Measurements from ENCODE around the gene PCNX2.
"Not testable (repeated sequence)": the region's sequence is repeated elsewhere in the genome, so short reads cannot be mapped to it uniquely, and the experiment has no call there.

Gene PCNX2

DNA sequence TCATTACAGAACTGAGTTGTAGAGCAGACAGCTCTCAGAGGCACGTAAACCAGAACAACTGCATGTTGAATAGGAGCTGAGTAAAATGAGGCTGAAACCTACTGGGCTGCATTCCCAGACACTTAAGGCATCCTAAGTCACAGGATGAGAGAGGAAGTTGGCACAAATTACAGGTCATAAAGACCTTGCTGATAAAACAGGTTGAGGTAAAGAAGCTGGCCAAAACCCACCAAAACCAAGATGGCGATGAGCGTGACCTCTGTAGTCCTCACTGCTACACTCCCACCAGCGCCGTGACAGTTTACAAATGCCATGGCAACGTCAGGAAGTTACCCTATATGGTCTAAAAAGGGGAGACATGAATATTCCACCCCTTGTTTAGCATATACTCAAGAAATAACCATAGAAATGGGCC lies 187.8 kb downstream of the PCNX2 start:
- FAIRE-seq = peak; percentile 67
- not testable (repeated sequence) for DNase-seq (ENCODE audit: low spot score)

DNA sequence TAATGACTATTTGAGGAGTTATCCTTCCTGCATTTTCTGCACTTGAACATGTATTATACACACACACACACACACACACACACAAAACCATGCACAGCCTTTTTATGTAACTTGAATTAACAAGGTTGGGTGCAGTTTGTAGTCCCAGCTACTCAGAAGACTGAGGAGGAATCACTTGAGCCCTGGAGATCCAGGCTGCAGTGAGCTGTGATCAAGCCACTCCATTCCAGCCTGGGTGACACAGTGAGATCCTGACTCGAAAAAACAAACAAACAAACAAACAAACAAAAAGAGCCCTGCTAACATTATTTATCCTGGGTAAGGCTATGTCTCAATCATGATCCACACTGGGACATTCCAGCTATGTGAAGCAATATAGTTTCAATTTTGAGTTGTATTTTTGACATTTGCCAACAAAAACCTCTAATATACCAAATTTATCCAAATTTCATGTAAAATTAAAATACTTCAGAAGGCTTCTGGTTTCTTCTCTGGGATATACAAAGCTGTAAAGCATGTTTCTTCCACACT lies 188.3 kb downstream of the PCNX2 start:
- FAIRE-seq (no peak), DNase-seq (ENCODE audit: low spot score) (no peak)

DNA sequence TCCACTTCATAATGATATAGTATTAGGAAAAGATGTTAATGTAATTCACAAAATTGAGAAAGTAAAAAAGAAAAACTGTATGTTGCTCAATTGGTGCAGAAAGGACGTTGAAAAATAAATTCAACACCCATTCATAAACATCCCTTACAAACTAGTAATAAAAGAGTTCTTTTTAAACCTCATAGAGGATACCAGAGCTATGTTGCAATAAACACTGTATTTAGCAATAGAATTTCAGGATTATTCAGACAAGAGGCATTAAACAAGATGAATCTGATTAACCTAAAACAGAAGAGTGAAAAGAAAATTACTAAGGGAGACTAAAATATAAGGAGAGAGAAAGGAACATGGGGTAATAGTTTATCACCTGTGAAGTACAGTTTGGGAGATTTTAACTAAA lies 190.3 kb downstream of the PCNX2 start:
- no peak for DNase-seq (ENCODE audit: low spot score)
- no peak for FAIRE-seq

DNA sequence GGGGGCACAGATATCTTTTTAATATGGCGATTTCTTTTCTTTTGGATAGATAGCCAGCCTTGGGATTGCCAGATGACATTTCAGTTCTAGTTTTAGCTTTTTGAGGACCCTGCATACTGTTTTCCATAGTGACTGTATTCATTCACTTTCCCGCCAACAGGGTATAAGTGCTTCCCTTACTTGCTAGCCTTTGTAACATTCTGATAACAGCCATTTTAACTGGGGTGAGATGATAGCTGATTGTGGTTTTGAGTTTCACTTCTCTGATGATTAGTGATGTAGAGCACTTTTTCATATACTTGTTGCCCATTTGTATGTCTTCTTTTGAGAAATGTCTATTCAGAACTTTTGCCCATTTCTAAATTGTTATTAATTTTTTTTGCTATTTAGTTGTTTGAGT lies 193.2 kb downstream of the PCNX2 start:
- FAIRE-seq (no peak), DNase-seq (ENCODE audit: low spot score) (no peak)

DNA sequence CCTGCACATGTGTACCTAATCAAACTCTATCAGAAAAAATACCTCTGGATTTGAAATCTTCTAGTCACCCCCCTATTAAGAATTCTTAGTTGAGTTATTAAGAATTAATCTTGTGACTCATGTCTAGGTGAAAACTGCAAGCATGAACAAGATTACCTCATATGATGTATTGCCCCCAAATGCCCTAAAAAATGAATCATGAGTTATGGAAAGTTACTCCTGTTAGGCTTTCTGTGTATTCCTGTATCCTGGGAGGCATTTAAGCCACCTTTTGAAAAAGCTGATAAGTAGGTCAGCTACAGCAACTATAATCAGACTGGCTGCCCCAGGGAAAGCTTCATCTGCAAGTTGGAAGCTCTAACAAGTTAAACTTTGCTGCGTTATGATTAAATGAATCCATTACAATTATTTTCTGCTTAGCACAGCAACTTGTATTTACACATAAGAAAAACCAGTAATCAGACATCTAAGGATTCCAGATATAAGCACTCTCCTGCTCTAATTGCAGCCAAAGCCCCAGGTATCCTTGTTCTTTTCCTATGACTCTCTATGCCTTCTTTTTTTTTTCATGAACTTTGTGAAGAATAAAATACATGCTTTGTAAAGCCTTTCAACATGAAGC lies 197.5 kb downstream of the PCNX2 start:
- FAIRE-seq = no peak
- peak; percentile 21 for DNase-seq (ENCODE audit: low spot score)

DNA sequence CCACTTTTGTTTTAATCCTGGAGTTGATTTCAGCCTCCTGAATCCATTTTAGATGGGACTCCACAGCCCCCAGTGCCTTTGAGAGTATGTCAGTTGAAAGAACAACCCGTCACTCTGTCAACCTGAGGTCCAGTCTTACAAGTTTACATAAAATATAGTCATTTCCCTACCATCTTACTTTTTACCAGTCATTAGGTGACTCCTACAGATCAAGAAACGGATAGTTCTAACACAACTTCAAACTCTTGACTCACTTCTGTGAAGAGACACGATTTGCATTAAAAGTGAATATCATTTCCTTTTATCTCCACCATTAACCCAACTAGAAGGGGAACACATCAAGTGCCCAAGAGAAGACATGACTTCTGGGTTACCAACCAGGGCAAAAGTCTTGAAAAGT lies 198.0 kb downstream of the PCNX2 start:
- FAIRE-seq (no peak), DNase-seq (ENCODE audit: low spot score) (no peak)

DNA sequence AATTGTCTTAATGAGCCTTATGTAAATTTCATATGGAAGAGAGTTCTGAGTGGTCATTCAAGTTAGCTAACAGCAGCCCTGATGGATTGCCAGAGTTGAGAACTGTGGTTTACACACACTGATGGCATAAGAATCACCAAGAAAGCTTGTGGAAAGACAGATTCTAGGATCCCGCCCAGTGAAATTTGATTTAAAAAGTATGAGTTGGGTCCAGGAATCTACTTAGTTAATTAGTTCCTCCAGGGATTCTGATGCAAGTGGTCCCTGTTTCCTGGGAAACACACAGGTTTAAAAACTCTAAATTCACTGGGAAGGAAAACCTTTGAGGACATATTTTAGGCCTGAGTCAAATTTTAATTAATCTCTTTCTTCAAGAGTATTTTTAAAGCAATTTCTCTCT lies 200.8 kb downstream of the PCNX2 start:
- DNase-seq (ENCODE audit: low spot score) (no peak), FAIRE-seq (no peak)

DNA sequence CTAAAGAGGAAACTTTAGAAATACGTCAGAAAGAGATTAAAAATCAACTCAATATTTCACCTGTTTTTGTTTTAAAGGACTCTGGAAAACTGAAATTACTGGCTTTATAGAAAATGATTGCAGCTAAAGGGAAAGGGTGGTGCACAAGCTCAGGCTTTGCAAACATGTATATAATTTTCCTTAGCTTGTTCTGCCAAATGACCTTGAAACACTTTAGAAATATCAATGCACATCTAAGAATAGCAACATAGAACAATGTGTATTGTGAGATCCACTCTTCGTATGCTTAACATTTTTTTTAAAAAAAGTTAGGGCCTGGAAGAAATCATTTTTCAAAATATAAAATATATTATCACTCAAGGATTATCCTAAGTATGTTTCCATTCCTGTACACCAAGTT lies 201.3 kb downstream of the PCNX2 start:
- FAIRE-seq (no peak), DNase-seq (ENCODE audit: low spot score) (no peak)

DNA sequence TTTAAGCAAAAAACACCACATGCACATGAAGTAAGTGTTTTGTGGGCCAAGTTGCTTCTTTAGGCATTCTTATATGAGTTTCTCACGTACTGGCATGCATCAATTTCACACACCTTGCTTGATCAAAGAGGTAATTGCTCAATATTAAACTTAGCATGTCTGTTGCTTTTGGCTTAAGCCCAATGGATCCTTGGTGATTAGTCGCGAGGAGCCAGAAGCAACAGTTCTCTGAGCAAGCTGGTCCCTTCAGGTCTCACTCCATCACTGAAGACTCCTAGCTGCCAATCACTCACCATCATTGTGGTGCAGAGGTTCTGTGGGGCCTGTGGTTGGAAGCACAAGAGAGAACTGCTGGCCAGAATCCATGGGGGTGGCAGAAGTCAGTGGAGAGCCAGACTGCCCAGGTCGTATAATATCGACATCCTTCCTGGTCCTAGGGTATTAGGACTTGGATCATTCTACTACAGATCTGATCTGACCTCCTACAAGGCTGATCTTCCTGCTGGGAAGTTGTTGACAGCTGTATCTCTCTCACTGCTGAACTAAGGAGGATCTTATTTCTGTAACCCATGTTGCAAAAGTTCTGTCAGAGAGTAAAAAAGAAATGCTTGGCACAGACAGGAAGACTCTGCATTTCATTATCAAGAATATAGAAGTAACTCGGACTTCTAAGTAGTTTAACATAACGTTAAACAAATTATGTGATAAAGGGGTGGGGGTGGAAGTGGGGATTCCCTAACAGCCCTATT lies 204.6 kb downstream of the PCNX2 start:
- no peak for FAIRE-seq
- DNase-seq (ENCODE audit: low spot score) = no peak

DNA sequence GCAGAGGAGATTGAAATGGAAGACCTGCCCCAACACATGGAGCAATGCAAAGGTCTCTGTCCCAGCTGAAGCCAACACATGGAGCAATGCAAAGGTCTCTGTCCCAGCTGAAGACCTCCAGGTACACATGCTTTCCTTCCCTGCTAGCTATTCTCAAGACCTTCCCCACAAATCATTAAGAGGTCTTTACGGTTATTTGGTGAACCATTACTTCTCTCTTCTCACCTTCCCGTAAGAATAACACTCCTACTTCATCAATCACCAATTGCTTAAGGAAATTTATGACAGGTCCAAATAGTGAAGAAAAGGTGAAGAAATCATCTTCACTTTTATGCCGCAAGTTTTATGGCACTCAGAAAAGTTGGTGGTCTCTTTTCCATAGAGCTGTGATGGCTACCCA lies 206.3 kb downstream of the PCNX2 start:
- FAIRE-seq = no peak
- DNase-seq (ENCODE audit: low spot score) = no peak

DNA sequence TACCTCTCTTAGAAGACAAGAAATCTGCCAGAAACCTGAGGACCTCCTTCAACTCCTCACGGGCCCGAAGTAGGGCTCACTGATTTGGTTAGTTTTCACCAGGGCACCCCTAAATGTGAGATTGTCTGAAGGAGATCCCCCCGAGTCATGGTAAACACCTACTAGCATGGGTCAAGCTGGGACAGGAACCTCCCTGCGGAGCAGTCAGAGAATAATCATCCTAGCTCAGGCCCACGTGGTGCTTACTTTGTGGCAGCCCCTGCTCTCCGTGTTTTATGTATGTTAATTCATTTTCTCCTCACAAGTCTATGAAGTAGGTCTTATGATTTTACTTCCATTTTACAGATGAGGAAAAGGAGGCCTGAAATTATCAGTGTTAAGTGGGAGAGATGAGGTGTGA lies 206.9 kb downstream of the PCNX2 start:
- no peak for DNase-seq (ENCODE audit: low spot score)
- no peak for FAIRE-seq

DNA sequence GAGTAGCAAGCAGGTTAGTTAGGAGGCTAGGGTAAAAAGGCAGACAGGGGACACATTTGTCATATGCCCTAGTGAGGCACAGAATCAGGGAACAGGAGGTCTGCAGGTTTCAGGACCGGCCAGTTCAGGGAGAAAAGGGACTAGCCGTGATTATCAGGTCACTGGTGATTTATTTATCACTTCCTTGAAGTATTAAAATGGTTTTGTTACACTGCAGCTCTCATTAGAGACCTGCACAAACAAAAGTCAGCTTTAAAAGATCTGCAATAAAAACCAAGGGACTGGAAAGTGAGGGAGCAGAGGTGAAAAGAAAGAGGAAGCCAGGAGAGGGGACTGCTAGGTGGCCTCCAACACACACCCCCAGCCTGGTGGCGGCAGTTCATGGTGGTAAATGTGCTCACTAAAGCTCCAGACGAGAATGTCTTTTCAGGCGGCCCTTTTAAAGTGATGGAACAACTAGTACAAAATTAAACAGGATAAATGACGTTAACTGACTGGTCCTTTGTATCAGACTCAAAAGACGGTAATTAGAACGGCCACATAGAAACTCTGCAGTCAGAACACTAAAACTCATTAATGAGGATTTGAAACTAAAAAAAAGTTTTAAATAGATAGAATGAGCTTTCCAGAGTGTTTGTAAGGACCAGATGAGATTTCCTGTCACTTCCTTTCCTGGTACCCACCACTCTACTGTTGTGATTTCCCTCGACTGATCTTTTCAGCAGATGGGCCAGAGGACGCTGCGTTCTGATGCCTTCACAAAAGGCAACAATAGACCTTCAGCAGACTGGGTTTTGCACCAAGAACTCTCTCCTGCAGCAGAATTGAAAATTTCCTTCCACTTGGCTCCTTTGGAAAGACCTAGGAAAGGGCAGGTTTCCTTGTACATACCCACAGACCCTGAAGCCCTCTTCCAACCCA lies 208.3 kb downstream of the PCNX2 start:
- no peak for FAIRE-seq
- DNase-seq (ENCODE audit: low spot score) = no peak

DNA sequence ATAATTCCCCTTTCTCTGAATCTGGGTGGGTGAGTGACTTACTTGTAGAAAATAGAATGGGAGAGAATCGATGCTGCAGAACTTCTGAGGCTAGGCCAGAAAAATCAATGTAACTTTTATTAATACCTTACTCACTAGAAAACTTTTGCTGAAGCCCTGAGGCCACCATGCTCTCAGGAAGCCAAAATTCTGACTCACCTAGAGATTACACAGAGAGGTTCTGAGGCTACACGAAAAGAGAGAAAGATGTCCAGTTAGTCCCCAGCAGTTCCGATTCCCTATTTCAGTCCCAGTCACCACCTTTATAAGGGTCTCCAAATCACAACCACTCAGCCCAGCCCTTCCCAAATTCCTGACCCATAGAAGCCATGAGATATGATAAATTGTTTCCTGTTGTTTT lies 210.0 kb downstream of the PCNX2 start:
- FAIRE-seq (no peak), DNase-seq (ENCODE audit: low spot score) (no peak)

DNA sequence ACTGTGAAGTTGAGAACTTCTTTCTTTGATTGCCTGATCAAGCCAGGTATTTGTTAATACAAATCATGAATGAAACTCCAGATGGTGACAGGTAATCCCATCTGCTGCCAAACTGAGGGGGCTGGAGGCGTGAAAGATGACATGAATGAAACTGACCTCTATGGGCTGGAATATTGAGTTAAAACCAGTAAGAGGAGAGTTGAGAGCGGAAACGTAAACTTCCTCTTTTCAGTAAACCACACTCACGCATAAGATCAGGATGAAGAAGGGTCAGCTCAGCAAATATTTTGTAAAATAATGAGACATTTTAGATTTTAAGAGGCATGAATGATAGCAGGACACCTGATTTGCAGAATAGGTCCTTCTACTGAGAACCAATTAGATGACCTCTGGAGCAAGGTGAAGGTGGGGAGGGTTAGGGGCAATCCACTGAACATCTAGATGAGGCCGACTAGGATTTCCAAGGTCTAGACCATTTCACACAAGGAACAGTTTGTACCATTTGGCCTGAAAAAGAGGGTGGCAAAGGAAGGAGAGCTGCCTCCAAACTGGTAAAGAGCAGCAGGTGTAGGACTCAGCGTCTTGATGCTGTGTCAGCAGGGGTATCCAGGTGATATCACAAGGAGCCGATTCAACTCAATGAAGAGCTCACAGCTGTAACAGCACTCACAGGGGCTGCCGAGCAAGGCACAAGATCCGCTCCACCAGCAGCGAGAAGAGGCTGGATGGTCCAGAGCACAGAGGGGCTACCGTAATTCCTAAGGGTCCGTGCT lies 212.6 kb downstream of the PCNX2 start:
- FAIRE-seq (no peak), DNase-seq (ENCODE audit: low spot score) (no peak)

DNA sequence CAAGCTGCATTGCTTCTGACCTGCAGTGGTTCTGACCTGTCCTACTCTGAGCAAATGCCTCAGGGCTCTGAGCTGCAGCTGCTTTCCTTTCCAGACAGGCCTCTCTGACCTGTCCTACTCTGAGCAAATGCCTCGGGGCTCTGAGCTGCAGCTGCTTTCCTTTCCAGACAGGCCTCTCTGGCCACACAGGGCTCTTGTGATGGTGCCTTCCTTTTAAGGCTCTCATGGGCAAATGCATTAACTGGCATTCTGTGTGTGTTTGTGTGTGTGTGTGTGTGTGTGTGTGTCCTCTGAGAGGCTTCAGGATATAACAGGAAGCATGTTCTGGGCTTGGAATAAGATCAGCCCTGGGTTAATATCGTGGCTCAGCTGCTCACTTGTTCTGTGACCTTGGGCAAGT lies 213.8 kb downstream of the PCNX2 start:
- no peak for FAIRE-seq
- DNase-seq (ENCODE audit: low spot score) = no peak

DNA sequence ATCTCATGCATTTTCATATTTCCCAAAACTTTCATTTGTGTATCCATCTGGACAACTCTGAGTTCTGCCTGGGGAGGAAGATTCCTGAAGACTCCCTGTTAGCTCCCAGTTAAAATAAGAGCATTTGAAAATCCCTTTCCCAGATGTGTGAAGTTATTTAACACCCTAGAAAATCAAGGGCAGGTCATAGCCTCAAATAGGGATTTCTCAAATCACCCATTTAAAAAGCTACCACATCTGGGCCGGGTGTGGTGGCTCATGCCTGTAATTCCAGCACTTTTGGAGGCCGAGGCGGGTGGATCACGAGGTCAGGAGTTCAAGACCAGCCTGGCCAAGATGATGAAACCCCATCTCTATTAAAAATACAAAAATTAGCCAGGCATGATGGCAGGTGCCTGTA lies 214.7 kb downstream of the PCNX2 start:
- not testable (repeated sequence) for DNase-seq (ENCODE audit: low spot score); FAIRE-seq

DNA sequence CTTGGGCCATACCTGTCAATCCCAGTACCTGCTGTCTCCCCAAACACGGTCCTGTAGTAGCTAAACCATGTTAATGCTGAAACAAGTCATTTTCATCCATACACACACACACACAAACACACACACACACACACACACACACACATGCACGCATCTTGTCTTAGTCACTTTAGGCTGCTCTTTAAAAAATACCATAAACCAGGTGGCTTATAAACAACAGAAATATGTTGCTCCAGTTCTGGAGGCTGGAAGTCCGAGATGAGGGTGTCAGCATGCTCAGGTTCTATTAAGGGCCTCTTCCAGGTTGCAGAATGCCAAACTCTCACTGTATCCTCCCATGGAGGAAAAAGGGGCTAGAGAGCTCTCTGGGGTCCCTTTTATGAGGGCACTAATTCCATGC lies 215.2 kb downstream of the PCNX2 start:
- FAIRE-seq (no peak), DNase-seq (ENCODE audit: low spot score) (no peak)

DNA sequence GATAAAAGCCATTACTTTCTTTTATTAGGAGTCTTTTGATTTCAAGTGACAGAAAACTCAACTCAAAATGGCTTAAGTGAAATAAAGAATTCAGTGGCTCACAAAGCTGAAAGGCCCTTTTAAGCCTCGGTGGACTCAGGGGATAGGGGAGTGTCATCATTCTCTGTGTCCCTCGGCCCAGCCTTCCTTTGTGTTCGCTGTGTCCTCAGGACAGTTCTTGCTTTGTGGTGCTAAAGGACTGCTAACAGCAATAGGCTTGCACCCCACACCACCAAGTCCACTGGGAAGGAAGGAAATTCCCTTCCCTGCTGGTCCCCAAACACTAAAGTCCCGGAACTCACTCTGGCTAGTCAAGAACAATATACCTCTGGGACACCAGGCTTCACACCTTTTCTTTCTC lies 216.0 kb downstream of the PCNX2 start:
- FAIRE-seq (no peak), DNase-seq (ENCODE audit: low spot score) (no peak)

DNA sequence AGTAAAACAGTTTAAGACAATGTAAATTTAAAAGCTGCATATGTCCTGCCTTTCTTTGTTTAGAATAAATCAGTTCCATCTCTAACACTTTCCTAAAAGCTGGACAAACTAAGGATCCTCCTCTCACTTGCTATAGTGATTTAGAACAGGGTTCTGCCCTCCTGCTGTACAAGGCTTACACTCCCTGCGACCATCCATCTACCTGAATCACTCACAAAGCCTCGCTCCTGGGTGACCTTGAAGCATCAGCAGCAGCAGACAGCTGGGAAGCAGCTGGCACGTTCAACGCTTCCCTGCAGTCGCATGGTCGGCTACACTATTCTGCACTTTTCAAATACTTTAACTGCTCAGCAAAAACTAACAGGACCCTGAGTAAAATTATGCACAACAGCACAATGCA lies 217.1 kb downstream of the PCNX2 start:
- FAIRE-seq = no peak
- no peak for DNase-seq (ENCODE audit: low spot score)

DNA sequence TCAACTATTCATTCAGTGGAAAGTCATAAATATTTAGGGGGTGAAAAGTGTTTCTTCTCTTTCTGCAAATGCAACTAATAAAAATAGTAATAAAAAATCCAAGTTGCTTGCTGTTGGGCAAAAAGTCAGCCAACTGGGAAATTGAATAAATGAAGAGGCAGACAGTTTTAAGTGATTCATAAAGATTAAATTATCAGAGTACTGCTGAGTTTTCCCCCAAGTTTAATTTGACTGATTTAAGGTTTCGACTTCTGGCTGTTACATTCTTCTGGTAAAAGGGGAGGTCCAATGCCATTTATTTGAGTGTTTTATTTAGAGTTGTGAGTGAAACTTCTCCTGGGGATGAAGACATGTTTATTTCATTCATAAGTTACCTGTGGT lies 219.6 kb downstream of the PCNX2 start:
- no peak for FAIRE-seq
- no peak for DNase-seq (ENCODE audit: low spot score)

DNA sequence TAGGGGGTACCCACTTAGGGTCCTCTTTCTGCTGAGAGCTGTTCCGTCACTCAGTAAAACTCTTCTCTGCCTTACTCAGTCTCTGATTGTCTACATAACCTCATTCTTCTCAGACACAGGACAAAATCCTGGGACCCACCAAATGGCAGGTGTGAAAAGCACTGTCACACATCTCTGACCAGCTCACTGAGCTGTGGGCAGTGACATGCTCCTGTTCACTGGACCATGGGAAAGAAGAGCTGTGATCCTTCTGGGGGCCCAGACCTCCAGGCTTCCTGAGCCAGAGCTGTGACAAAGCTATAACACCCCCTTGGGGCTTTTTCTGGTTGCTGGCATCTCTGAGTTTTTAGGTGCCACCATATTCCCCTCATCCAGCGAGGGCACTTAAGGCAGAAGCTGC lies 229.4 kb downstream of the PCNX2 start:
- no peak for FAIRE-seq

More for the DNA sequence above, 229.4 kb downstream of the PCNX2 start:
- no peak for DNase-seq (ENCODE audit: low spot score)
